ENCODE results near the gene CACNA1C.

DNA sequence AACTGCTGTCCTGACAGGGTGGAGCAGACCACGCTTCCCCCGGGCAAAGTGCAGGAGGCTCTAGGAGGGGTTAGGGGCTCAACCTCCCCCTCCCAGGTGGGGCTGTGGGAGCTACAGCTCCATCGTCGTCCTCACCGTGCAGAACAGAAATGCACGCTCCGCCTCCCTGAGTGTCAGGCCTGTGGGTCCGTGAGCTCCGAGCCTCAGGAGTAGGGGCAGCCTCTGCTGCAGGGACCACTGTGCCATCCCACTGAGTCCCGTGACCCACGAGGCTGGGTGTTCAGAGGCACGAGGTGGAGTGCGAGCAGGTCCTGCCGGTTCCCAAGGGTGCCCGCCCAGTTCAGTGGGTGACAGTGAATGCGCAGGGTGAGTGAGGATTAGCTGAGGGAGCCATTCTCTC is 48.6 kb downstream of the CACNA1C start:
- TF ChIP-seq, protein P1, sequence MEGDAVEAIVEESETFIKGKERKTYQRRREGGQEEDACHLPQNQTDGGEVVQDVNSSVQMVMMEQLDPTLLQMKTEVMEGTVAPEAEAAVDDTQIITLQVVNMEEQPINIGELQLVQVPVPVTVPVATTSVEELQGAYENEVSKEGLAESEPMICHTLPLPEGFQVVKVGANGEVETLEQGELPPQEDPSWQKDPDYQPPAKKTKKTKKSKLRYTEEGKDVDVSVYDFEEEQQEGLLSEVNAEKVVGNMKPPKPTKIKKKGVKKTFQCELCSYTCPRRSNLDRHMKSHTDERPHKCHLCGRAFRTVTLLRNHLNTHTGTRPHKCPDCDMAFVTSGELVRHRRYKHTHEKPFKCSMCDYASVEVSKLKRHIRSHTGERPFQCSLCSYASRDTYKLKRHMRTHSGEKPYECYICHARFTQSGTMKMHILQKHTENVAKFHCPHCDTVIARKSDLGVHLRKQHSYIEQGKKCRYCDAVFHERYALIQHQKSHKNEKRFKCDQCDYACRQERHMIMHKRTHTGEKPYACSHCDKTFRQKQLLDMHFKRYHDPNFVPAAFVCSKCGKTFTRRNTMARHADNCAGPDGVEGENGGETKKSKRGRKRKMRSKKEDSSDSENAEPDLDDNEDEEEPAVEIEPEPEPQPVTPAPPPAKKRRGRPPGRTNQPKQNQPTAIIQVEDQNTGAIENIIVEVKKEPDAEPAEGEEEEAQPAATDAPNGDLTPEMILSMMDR (conservative IDR thresholded peaks at IDR 0.05; ENCODE audit: low read depth, low read length) = no peak
- TF ChIP-seq EZH2 (IDR thresholded peaks at IDR 0.05; ENCODE audit: borderline replicate concordance, low read depth, low read length, poor library complexity, severe bottlenecking) = no peak

Data from A673 (cell line).